Activated CD4-positive, alpha-beta T cell treated with anti-CD3 and anti-CD28 coated beads for 24 hours (primary cell): Measurements from ENCODE around the gene DAND5.

Source experiments
- DNase-seq, 2 donors: peaks; one replicate each; pipeline ENCODE4 v3.0.0-alpha.2; 2020; ENCODE audit warnings: low read depth in 2 of 2

DAND5 gene

DNA sequence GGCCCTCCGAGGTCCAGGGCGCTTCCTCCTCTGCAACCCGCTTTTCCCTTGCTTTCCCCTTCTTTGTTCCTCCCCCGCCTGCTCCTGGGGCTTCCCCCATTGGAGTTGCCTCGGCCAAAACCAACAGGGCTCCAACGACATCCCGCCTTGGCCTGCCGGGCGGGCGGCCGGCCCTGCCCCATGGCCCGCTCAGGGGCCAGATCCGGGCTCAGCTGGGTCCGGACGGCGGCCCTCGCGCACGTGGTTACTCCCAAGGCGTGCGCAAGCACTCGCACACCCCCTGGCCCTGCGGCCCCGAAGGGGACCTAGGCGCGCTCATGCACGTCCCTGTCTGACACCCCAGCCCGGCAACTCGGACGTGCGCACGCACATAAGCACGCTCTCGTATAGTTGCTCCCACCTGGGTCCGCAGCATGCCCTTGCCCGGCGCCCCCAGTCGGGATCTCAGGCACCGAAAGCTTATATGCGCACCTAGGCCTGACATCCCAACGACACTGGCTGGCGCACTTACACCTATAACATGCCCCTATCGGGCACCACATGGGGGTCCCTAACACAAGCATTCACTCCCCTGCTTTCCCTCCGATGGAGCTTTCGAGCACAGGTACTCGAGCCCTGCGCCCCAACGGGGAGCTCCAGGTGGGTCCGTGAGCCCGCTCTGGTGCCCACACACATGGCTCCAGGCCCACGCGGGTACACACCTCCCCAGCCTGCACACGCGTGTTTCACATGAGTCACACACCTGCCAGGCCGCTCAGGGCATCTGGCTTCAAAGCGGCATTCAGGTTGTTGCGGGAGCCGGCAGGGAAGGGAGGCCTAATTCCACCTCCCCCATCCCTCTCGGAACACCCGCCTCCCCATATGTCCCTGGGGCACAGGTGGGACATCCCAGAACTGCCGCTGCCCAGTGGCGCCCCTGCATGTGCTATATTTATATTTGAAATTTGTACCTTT is 40.9 kb downstream of the DAND5 start:
- DNase-seq, result no peak

DNA sequence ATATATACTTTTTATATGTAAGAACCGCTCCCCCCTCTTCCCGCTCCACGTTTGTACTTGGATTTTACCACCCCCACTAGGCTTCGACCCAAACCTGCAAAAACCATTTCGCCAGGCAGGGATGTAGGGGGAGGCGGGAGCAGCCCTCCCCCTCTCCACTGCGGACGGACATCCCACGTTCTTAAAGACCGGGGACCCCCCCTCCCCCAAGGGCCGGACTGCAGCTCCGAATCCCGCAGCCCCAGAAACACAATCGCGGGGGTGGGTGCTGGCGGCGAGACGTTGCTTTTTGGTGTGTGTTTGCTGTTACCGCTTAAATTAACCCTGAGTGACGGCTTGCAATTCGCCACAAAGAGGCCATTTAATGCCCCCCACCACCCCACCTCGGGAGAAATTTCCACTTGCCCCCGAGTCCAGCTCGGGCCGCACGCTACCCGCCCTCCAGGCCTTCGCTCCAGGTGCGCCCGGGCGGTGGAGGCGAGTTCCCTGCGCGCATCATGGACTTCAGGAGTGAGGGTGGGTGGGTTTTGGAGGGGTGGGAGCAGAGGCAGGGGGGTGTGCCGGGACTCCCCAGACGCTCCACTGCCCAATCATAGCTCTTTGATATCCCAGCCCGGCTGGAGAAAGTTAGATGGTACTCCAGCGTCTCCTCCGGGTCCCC is 41.7 kb downstream of the DAND5 start:
- no peak for DNase-seq

DNA sequence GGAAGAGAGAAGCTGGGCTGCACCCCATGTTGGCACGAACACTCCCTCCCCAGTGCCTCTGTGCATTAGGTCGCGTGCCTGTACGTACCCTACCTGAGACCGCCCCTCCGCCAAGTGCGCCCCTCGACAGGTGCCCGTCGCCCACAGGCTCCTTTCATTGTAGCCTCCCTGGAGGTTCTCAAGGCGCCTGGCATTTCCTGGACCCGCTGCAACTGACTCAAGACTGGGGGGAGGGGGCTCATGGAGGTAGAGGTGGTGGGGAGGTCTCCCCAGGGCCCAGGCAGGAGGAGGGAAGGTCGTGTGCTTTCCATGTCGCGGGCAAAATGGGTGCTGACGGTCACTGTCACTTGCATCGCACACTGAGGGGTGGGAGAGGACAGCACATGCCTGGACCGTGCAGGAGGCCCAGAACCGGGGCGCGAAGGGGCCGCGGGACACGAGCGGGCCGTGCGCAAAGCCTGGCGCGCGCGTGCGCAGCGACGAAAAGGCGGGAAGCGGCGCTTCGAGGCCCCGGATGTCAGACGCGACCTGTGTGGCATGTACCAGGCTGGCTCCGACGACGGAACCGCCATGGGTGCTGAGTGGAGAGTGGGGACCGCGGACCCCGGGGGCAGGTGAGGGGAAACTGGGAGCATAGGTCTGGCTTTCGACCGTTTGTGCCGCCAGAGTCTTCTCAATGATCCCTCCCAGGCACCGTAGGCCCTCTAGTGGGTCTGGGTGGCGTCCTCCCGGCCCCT is 42.4 kb downstream of the DAND5 start:
- no peak for DNase-seq

- DNase-seq, result no peak
These were observed 43.0 kb downstream of the DAND5 start for GRCh38 chr19:13012390-13012689.

DNA sequence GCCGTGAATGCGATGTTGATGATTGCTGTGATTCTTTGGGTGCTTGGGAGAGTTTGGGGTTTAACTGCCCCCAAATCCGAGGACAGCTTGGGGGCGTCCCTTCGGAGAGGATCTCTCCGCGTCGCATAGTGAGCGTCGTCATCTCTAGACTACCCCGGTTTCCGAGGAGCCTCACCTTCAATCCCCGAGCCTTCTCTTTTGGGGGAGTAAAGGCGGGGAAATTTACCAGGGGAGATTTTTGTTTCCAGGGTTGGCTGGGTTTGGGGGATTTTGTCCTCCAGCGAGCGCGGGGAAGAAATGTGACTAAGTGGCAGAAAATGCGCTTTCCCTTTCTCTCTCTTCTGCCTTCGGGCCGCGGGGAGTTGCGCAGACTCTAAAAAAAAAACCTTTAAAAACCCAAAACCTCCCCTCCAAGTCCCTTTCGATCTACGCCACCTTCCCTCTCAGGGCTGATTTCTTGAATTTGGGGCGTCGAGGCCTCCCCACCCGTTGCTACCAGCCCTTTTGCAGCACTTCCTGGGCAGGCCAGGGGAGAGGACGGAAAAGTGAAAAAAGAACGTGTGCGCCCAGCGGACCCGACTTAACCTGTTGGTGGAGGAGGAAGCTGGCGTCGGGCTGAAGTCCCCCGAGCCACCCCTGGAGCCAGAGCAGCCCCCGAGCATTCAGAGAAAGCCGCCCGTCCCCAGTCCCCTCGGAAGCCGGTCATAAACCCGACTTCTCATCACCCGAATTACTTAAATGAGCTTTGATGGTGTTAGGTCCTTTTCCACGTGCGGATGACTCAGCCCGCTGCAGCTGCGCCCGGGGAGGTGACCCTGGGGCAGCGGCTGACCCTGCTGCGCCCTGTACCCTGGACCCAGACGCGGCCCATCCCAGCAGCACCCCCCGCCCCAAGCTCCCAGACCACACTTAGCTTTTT is 43.6 kb downstream of the DAND5 start:
- no peak for DNase-seq

GRCh38 chr19:13013649-13014048 is 44.3 kb downstream of the DAND5 start:
- DNase-seq, result no peak

GRCh38 chr19:13014101-13014920 is 44.9 kb downstream of the DAND5 start:
- no peak for DNase-seq

DNA sequence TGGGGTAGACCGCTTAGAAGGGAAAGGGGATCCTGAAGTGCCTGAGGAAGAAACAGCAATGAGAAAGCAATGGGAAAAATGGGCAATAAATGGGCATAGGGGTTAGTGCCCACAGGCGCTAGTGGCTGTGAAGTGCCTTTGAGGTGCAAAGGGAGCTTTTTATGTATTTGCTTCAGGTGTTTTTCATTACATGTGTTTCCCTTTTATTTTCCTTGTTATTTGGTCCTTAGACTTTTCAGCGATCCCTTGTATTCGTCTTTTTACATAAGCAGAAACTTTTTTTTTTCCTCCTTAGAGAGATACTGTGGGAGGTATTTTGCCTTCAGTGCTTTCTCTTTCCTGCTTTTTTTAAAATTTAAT is 45.5 kb downstream of the DAND5 start:
- no peak for DNase-seq

DNA sequence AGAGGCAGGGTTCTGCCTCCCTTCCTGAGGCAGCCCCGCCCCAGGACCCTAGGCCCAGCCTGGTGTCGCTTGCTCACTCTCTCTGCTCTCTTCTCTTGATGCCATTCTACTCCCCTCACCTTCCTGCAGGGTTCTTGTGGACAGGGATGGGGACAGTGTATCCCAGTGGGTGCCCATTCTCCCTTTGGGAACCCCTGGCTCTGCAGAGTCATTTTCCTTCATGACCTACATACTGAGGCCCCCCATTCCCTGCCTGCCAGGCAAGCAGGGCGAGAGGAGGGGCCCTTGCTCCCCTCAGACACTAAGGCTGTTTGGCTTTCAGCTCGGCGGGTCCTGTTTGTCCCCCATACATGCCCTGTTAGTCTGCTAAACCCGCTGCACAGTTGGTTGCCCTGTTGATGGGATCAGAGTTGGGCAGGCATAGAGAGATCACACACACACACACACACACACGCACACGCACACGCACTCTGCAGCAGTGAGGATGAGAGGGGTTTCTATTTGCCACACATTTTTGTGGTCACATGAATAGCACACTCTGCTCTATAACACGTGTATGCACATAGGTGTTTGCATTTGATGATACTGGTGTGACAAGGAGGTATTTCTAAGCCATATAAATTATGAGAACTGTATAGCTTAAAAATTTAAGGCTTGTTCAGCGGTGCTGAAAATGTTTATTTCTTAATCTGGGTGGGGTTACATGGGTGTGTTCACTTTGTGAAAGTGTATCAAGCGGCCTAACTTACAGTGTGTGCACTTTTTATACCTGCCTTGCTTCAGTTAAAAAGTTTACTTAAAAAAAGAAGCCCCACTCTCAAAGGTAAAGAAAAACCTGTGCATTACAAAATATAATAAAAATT is 46.2 kb downstream of the DAND5 start:
- DNase-seq, result no peak

DNA sequence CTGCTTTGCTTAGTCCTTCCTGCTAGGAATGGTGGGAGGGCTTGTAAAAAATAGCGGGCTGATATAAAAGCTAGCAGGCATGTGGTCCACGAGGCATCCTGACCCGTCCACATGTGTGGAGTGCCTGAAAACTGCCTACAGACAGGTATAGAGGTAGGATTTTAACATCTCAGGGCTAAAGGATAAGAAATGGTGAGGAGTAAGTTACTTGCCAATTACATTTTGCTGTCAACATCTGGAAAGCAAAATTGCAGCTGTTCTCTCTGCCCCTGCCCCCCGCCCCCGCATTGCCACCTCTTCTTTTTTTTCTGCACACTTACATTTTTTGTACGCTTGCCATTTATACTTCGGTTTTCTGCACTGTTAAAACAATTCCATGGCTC is 46.9 kb downstream of the DAND5 start:
- DNase-seq, result no peak

DNA sequence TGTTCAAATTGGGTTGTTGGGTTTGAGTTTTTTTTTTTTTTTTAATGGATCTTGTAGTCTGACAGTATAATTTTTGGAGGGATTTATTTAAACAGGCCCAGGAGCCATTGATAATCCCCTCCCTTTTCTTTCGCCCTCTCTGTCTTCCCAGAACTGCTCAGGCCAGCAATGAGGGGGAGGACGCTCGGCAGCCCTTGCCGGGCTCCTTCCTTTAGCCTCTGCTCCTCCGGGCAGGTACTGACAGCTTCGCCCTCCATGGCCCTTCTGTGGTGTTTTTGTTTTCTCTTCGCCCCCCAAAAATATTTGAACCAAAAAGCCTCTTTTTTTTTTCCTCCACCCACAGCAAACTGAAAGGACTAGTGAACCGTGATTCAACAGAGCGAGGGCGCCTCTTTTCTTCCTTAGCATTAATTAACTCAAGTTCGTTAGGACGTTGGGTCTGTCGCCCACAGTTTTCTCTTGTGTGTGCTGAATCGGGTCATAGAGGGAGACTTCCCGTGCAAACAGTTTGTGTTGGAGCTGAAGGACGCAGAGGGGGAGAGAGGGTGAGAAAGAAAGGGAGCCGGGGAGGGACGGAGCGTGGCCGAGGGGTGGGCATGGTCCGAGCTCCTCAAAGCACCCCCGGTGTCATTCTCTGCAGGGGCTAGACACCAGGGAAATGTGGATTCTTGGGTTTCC is 47.4 kb downstream of the DAND5 start:
- DNase-seq, result no peak

DNA sequence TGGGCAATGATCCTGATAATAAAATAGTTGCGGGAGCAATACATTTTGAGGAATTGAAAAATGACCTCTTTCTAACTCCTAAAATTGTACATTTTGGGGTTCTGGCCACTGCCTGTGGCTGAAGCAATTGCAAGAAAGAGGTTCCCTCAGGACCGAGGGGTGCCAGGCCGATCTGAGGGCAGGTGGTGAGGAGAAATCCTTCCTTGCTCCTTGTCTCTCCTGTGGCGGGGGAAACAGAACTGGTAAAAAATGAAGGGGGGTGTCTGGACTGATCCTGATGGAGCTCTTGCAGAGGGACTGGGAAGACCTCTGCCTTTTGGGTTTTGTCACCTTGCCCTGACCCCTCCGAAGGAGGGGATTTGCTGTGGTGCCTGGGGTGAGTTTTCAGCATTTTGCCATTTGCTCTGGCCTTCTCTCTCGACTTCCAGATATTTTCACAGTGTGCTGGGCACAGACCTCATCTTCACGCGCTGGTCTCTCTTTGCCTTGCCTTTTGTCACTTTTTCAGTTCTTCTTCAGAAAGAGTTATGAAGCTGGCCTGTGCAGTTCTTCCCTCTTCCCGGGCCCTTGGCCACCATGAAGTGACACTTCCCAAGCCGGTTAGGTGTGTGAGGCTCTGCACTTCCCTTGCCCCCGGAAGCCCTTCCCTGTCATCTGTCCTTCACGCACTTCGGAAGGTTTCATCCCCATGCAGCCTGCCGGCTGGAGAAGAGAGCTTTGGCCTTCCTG is 48.1 kb downstream of the DAND5 start:
- no peak for DNase-seq

DNA sequence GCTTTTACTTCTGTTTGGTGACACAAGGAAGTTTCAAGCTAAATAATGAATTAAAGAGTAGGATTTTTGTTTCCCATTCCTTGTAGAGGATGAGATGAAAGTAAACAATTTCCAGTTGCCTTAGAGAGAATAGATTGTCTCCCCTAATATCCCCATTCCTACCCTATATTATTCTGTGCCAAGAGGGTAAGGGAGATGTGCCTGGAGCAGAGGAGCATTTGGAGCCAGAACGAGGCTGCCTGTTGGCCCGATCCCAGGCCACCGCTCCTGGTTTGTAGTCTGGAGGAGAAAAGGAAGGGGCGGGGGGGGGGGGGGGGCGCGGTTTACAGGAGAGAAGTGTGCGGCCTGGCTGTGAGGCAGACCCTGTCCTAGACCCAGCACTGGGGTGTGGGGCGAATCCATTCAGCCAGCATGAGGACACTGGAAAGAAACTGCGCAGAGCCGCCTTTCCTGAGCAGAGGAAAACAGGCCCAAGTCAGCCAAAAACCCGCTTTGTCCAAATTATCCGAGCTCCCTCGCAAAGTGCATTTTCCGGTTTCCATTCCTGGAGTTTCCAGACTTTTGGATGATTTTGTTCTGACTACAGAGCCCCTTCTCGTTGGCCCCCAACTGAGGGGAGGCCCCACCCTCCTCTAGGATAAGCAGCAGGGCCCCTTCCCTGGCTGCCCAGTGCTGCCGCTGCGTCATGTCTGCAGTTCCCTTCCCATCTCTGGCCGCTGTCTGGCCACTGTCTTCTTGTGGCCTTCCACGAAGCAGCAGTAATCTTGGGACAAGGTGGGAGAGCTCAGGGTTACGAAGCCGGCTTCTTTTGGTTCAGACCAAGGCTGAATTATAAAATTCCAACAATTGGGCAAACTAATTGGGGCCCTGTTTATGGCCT is 48.9 kb downstream of the DAND5 start:
- no peak for DNase-seq

DNA sequence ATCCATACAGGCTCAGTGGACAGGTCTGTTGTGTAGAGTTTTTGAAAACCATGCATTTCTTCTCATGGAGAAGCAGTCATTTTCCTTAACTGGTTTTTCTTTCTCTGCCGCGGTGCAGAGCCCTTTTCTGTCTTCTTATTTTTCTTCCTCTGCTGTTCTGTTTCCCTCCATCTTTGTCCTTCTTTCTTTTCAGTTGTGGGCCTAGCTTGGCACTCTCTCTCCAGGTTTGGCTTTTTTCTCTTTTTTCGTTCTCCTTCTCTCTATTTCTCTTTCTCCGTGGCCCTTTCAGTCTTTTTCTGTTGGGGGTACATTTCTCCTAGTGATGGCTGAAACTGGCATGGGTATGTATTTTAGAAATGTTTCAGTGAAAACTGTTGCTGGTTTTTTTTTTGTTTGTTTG is 50.0 kb downstream of the DAND5 start:
- DNase-seq, result no peak

GRCh38 chr19:13020002-13020414 is 50.6 kb downstream of the DAND5 start:
- DNase-seq, result no peak

- DNase-seq, result no peak
These were observed 52.9 kb downstream of the DAND5 start for GRCh38 chr19:13022111-13022858.
